Skeletal muscle cell (primary cell): ENCODE results near the gene AP2A1.

Source experiments
- DNase-seq: peaks from one replicate; pipeline ENCODE4 v3.0.0-alpha.2; 2010; ENCODE audit warnings: low read depth
- H3K4me3 ChIP-seq: 2 replicates; pipeline ENCODE4 v1.5.1; 2011; ENCODE audit warnings: low read depth, mild to moderate bottlenecking, control low read depth, low read length, moderate library complexity

The AP2A1 gene

GRCh38 chr19:49850221-49850486, 83.4 kb downstream of the AP2A1 start:
- H3K4me3 ChIP-seq: peak overlapping the region; percentile 77
- no peak for DNase-seq

- H3K4me3 ChIP-seq: peak within 1 kb of the TSS; percentile 77
- peak; percentile 66 for DNase-seq
Measured at GRCh38 chr19:49850487-49851342, 83.9 kb downstream of the AP2A1 start, which contains the start of gene PTOV1. PTOV1 (plus strand) TSS chr19:49851159.

- DNase-seq: no peak
- H3K4me3 ChIP-seq: peak overlapping the region; percentile 77
Measured at GRCh38 chr19:49851456-49852259, 84.9 kb downstream of the AP2A1 start.

GRCh38 chr19:49852631-49853126, 85.9 kb downstream of the AP2A1 start:
- DNase-seq: no peak
- H3K4me3 ChIP-seq: peak overlapping the region; percentile 77

GRCh38 chr19:49853852-49854377, 87.1 kb downstream of the AP2A1 start:
- no peak overlapping the region for H3K4me3 ChIP-seq
- DNase-seq: no peak

- DNase-seq: no peak
- H3K4me3 ChIP-seq: no peak overlapping the region
Measured at GRCh38 chr19:49854378-49855263, 87.8 kb downstream of the AP2A1 start.

GRCh38 chr19:49855277-49855675, 88.5 kb downstream of the AP2A1 start:
- no peak for DNase-seq
- no peak overlapping the region for H3K4me3 ChIP-seq

- H3K4me3 ChIP-seq: no peak overlapping the region
- no peak for DNase-seq
Measured at GRCh38 chr19:49855676-49856573, 89.1 kb downstream of the AP2A1 start.

GRCh38 chr19:49856574-49857021, 89.8 kb downstream of the AP2A1 start:
- no peak for DNase-seq
- no peak overlapping the region for H3K4me3 ChIP-seq
